ENCODE data around the gene ZFR.

GRCh38 chr5:32473072-32473471 is 28.5 kb upstream of the ZFR start:
- TF ChIP-seq CTCF (IDR thresholded peaks at IDR 0.05): no peak
- TF ChIP-seq POLR2A (IDR thresholded peaks at IDR 0.05): no peak

Data from ovary (tissue), 3 donors.